Sigmoid colon (tissue), 7 donors: ENCODE data around the gene GPD1. TPM values are rescaled to one million over a fixed set of nuclear protein-coding genes. Genes with fewer than 3 reads are reported as not detected.

Experiments used
- DNase-seq: peaks from one replicate; pipeline ENCODE4 v3.0.0-alpha.2; 2019
- H3K27ac ChIP-seq, 4 donors: fragments of 200-600 bp; sonication (generic); one replicate each; pipeline ENCODE4 v1.5.1; 2016 to 2019; ENCODE audit warnings: mild to moderate bottlenecking in 1 of 4
- H3K27me3 ChIP-seq, 3 donors: fragments of 200-600 bp; sonication (generic); one replicate each; pipeline ENCODE4 v1.5.1; 2019; ENCODE audit warnings: mild to moderate bottlenecking in 1 of 3
- H3K36me3 ChIP-seq, 4 donors: fragments of 200-600 bp; sonication (generic); one replicate each; pipeline ENCODE4 v1.5.1; 2016 to 2019
- H3K4me1 ChIP-seq, 4 donors: fragments of 200-600 bp; sonication (generic); one replicate each; pipeline ENCODE4 v1.5.1; 2017 to 2019
- H3K4me3 ChIP-seq, 4 donors: fragments of 200-600 bp; sonication (generic); one replicate each; pipeline ENCODE4 v1.5.1; 2017 to 2019; ENCODE audit warnings: mild to moderate bottlenecking in 2 of 4, moderate library complexity in 1 of 4
- H3K9me3 ChIP-seq, 4 donors: fragments of 200-600 bp in 3 of 4; sonication (generic) in 3 of 4; one replicate each; pipeline versions ENCODE4 v1.5.1 to v1.6.1; 2013 to 2019
- EP300 ChIP-seq, 4 donors: sonication (generic); formaldehyde crosslinking; IDR thresholded peaks; one replicate each; pipeline ENCODE4 v1.6.1; 2017; ENCODE audit warnings: antibody characterized with exemption in 4 of 4
- POLR2A ChIP-seq, 2 donors: fragments of 450-650 bp; IDR thresholded peaks; one replicate each; pipeline ENCODE4 v1.6.1; 2016; ENCODE audit warnings: antibody characterized with exemption in 2 of 2, mild to moderate bottlenecking in 2 of 2, moderate library complexity in 2 of 2
- POLR2AphosphoS5 ChIP-seq, 4 donors: sonication (generic); formaldehyde crosslinking; IDR thresholded peaks; one replicate each; pipeline ENCODE4 v1.6.1; 2017; ENCODE audit warnings: antibody characterized with exemption in 4 of 4
- WGBS, 2 donors: extraction: QIAGEN DNeasy Blood & Tissue Kit; methylation state at CpG; one replicate each; pipeline ENCODE4 v1.1.7; 2013; 5-methylcytosine and 5-hydroxymethylcytosine counted together
- intact Hi-C: fragments of 100-400 bp; cut with DNase I; formaldehyde crosslinking; loops from one replicate; pipeline ENCODE4 v1.15.1; 2023
- polyA plus RNA-seq, 3 donors: library from polyadenylated mRNA; stranded (reverse); fragments of 200-250 nt; gene quantifications; one replicate each; pipeline ENCODE4 v1.2.3, GENCODE V29; 2013
- total RNA-seq, 4 donors: library from RNA; depleted of rRNA; stranded (reverse); fragments of >200 nt; gene quantifications; one replicate each; pipeline ENCODE4 v1.1.0, GENCODE V29; 2016
- TF ChIP-seq, protein P1 (sequence below), 4 experiments: fragments of 450-650 bp in 3 of 4; fragments of 200-600 bp in 1 of 4; IDR thresholded peaks; one replicate each; pipeline ENCODE4 v1.5.1; 2016 to 2019; ENCODE audit warnings: antibody characterized with exemption in 4 of 4, mild to moderate bottlenecking in 3 of 4, moderate library complexity in 2 of 4
- donor health status: healthy with polysubstance abuse.
- donor health status: Bipolar disorder and iron deficiency.
- donor health status: healthy.

The GPD1 gene
- total and polyA plus RNA-seq, 7 donors = 0.55 to 59.6 (median 3.0) TPM

DNA sequence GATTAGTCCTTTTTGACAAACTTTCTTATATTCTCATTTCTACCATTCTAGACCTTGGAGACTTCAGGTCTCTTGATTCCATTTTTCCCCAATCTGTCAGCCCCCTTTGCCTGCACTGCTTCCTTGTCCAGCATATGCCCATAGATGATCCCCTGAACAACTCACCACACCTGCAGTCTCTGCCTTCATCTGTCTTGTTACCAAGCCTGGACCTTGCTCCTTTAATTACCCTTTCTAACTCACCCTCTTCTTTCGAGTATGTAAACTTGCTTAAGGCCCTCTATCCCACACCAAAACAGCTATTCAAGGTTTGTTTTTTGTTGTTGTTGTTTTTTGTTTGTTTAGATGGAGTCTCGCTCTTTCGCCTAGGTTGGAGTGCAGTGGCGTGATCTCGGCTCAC lies 17.8 kb downstream of the GPD1 start:
- Histone ChIP-seq H3K4me1 (peaks cover 0 to 18% (median 11%) of the 10 kb centered on the region in 4 donors), H3K27ac (no peak overlapping the region), H3K4me3 (no peak overlapping the region), H3K36me3 (peaks cover 5 to 74% (median 16%) of the 10 kb centered on the region in 4 donors), H3K9me3 (no peaks in the 10 kb centered on the region), H3K27me3 (no peaks in the 10 kb centered on the region)
- no peak for TF ChIP-seq POLR2A (IDR thresholded peaks at IDR 0.05)
- TF ChIP-seq, protein P1, sequence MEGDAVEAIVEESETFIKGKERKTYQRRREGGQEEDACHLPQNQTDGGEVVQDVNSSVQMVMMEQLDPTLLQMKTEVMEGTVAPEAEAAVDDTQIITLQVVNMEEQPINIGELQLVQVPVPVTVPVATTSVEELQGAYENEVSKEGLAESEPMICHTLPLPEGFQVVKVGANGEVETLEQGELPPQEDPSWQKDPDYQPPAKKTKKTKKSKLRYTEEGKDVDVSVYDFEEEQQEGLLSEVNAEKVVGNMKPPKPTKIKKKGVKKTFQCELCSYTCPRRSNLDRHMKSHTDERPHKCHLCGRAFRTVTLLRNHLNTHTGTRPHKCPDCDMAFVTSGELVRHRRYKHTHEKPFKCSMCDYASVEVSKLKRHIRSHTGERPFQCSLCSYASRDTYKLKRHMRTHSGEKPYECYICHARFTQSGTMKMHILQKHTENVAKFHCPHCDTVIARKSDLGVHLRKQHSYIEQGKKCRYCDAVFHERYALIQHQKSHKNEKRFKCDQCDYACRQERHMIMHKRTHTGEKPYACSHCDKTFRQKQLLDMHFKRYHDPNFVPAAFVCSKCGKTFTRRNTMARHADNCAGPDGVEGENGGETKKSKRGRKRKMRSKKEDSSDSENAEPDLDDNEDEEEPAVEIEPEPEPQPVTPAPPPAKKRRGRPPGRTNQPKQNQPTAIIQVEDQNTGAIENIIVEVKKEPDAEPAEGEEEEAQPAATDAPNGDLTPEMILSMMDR (IDR thresholded peaks at IDR 0.05) = no peak
- TF ChIP-seq POLR2AphosphoS5 (IDR thresholded peaks at IDR 0.05) = no peak
- no peak for TF ChIP-seq EP300 (IDR thresholded peaks at IDR 0.05)
- DNase-seq = peak; percentile 19
- WGBS, 2 donors = 55 to 94% methylated on average over 5 of the region's 5 CpGs
- intact Hi-C loops = no loop called here

DNA sequence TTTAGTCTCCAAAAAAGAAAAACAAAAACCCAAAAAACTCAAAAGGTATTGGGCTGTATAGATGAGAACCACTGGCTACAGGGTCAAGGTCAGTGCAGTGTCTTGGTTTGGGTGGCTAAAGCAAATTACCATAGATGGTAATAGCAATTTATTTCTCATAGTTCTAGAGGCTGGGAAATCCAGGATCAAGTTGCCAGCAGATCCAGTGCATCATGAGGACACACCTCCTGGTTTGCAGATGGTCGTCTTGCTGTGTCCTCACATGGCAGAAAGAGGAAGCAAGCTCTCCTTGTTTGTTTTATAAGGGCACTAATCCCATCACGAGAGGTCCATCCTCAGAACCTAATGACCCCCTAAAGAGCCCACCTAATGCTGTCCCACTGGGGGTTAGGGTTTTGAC lies 19.4 kb downstream of the GPD1 start:
- H3K27me3 ChIP-seq = no peaks in the 10 kb centered on the region
- WGBS, 2 donors = 64 to 76% methylated on average over 2 of the region's 2 CpGs
- peaks cover 16 to 89% (median 20%) of the 10 kb centered on the region in 4 donors for H3K36me3 ChIP-seq
- no peak overlapping the region for H3K4me3 ChIP-seq
- H3K9me3 ChIP-seq = no peaks in the 10 kb centered on the region
- DNase-seq = no peak
- intact Hi-C loops = no loop called here
- no peak overlapping the region for H3K27ac ChIP-seq
- peaks cover 0 to 2% (median 0%) of the 10 kb centered on the region in 4 donors for H3K4me1 ChIP-seq
- no peak for TF ChIP-seq EP300 (IDR thresholded peaks at IDR 0.05)
- TF ChIP-seq, protein P1 (IDR thresholded peaks at IDR 0.05) = no peak
- TF ChIP-seq POLR2AphosphoS5 (IDR thresholded peaks at IDR 0.05) = no peak
- no peak for TF ChIP-seq POLR2A (IDR thresholded peaks at IDR 0.05)

DNA sequence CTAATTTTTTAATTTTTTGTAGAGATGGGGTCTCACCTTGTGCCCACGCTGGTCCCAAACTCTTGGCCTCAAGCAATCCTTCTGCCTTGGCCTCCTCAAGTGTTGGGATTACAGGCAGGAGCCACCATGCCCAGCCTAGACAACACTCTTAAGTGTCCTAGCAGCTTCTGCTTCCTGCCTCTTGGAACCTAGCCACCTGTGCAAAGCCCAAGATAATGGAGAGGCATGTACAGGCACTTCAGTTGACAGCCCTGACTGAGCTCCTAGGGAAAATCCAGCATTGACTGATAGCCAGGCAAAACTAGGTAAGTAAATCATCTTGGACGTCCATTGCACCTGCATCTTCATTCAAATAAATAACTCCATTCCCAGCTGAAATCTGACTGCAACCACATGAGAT lies 23.7 kb downstream of the GPD1 start:
- Histone ChIP-seq H3K27ac (no peak overlapping the region), H3K4me3 (no peak overlapping the region), H3K27me3 (no peaks in the 10 kb centered on the region), H3K36me3 (peaks cover 15 to 100% (median 30%) of the 10 kb centered on the region in 4 donors), H3K9me3 (no peaks in the 10 kb centered on the region), H3K4me1 (no peaks in the 10 kb centered on the region)
- no peak for DNase-seq
- 77 to 88% methylated on average over 2 of the region's 2 CpGs for WGBS, 2 donors
- intact Hi-C loops = no loop called here
- no peak for TF ChIP-seq EP300 (IDR thresholded peaks at IDR 0.05)
- TF ChIP-seq, protein P1 (IDR thresholded peaks at IDR 0.05) = no peak

DNA sequence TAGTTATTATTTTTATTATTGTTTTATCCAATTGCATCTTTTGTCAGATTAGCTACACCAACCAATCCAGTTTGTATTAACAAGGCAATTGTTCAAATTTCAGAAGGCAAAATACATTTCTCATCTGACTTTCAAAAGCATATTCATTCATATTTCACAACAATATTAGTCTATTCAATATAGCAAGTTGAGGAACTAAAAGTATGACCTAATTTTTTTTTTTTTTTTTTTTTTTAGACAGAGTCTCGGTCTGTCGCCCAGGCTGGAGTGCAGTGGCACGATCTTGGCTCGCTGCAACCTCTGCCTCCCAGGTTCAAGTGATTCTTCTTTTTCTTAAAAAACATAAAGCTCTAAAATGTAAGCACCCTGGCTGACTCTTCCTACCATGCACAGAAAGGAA lies 25.5 kb downstream of the GPD1 start:
- no peak overlapping the region for H3K4me3 ChIP-seq
- no peaks in the 10 kb centered on the region for H3K27me3 ChIP-seq
- peaks cover 25 to 100% (median 29%) of the 10 kb centered on the region in 4 donors for H3K36me3 ChIP-seq
- no peaks in the 10 kb centered on the region for H3K9me3 ChIP-seq
- H3K4me1 ChIP-seq = no peaks in the 10 kb centered on the region
- TF ChIP-seq POLR2A (IDR thresholded peaks at IDR 0.05) (no peak), POLR2AphosphoS5 (IDR thresholded peaks at IDR 0.05) (no peak), EP300 (IDR thresholded peaks at IDR 0.05) (no peak)
- TF ChIP-seq, protein P1 (IDR thresholded peaks at IDR 0.05) = no peak
- intact Hi-C loops = no loop called here
- DNase-seq = no peak
- H3K27ac ChIP-seq = no peak overlapping the region
- 75 to 96% methylated on average over 4 of the region's 4 CpGs for WGBS, 2 donors

- intact Hi-C loops = no loop called here
- DNase-seq = no peak
- TF ChIP-seq, protein P1 (IDR thresholded peaks at IDR 0.05) = peak in 3 of 4 experiments; percentile 16 to 65 (median 55)
- TF ChIP-seq POLR2AphosphoS5 (IDR thresholded peaks at IDR 0.05) = no peak
- no peak overlapping the region for H3K27ac ChIP-seq
- peaks cover 0 to 12% (median 3%) of the 10 kb centered on the region in 4 donors for H3K4me1 ChIP-seq
- no peaks in the 10 kb centered on the region for H3K27me3 ChIP-seq
- H3K4me3 ChIP-seq = no peak overlapping the region
- no peaks in the 10 kb centered on the region for H3K9me3 ChIP-seq
- H3K36me3 ChIP-seq = peaks cover 16 to 95% (median 25%) of the 10 kb centered on the region in 4 donors
- WGBS, 2 donors = 69 to 82% methylated on average over 2 of the region's 2 CpGs
These were observed 28.8 kb downstream of the GPD1 start for GRCh38 chr12:50132505-50133135.
